Measurements from ENCODE around the gene SYTL1. TPM values are rescaled to one million over a fixed set of nuclear protein-coding genes. Genes with fewer than 3 reads are reported as not detected.

Gene SYTL1
- total RNA-seq, 1 experiment from 2014 or later: 75.9 TPM

GRCh38 chr1:27321813-27322568 is 19.8 kb upstream of the SYTL1 start, which contains the start of gene TMEM222 (continued):
- no peak for TF ChIP-seq REST (IDR thresholded peaks at IDR 0.05; ENCODE audit: low read depth)

- no peak; the same call in 1 of the 2 replicates for ATAC-seq
- POLR2A ChIA-PET: interaction anchor here (1.0 to 1.9 kb wide), 2 partner anchors 19 to 43 kb away, joined by 4 to 5 read pairs; partner anchors contain the start of gene SYTL1
- no peak overlapping the region for H2AFZ ChIP-seq (ENCODE audit: low read depth, low read length, poor library complexity, severe bottlenecking)
Observed at GRCh38 chr1:27322569-27323240, 19.1 kb upstream of the SYTL1 start.

More at GRCh38 chr1:27322569-27323240, 19.1 kb upstream of the SYTL1 start:
- H3K4me2 ChIP-seq (ENCODE audit: low read length): peak overlapping the region; percentile 91
- BruUV-seq (replicated peaks): TSS peak; percentile 60
- H3K27ac ChIP-seq (ENCODE audit: low read depth, low read length): peak overlapping the region; percentile 81
- H3K4me3 ChIP-seq (replicated peaks in 1 of 2; ENCODE audit: low read depth in 1 of 2, low read length in 2 of 2): peak overlapping the region; percentile 99 to 100
- no peak for DNase-seq (ENCODE audit: low read depth, low spot score)
- RAD21 ChIA-PET (ENCODE audit: low non-redundant PET in 1 of 2, low total read pairs in 2 of 2, uncharacterized antibody in 2 of 2, unreplicated experiment in 2 of 2): no interaction called here
- no peaks in the 10 kb centered on the region for H3K9me2 ChIP-seq (ENCODE audit: insufficient read depth)
- intact Hi-C loops (cut with micrococcal nuclease): no loop called here
- H4K20me1 ChIP-seq (ENCODE audit: insufficient read depth): no peaks in the 10 kb centered on the region
- H3K9me3 ChIP-seq (ENCODE audit: control insufficient read depth in 1 of 2, insufficient read depth in 1 of 2, low read depth in 1 of 2, low read length in 2 of 2): no peaks in the 10 kb centered on the region
- H3K79me2 ChIP-seq (ENCODE audit: insufficient read depth, low read length): peaks cover 56% of the 10 kb centered on the region
- H3K4me1 ChIP-seq (ENCODE audit: control insufficient read depth in 1 of 2, insufficient read depth in 2 of 2, low read length in 2 of 2): peaks cover 7 to 18% of the 10 kb centered on the region in 2 experiments; a peak in 3 of 4 replicates
- H3K27me3 ChIP-seq (ENCODE audit: insufficient read depth, low read length): no peaks in the 10 kb centered on the region
- H3K36me3 ChIP-seq (ENCODE audit: control insufficient read depth in 1 of 2, insufficient read depth in 2 of 2, low read length in 2 of 2): peaks cover 12 to 29% of the 10 kb centered on the region in 2 experiments; a peak in 3 of 4 replicates
- TF ChIP-seq ZFX (IDR thresholded peaks at IDR 0.05) (peak; percentile 42; the same call in 1 of the 2 replicates), SP1 (IDR thresholded peaks at IDR 0.05; ENCODE audit: low read depth) (no peak)
- H3K9ac ChIP-seq (ENCODE audit: low read length): peak overlapping the region; percentile 99
- CTCF ChIA-PET: interaction anchor here (0.6 to 1.2 kb wide), 2 partner anchors 69 to 213 kb away, joined by 3 read pairs; no protein-coding TSS in a partner anchor
